Esophagus muscularis mucosa (tissue), 3 donors: ENCODE results near the gene PHOX2A.

Experiments
- CTCF ChIP-seq, 3 experiments: fragments of 200-600 bp in 2 of 3; fragments of 450-650 bp in 1 of 3; sonication (generic) in 2 of 3; IDR thresholded peaks; one replicate each; pipeline ENCODE4 v1.5.1; 2017 to 2019; ENCODE audit warnings: antibody characterized with exemption in 3 of 3, mild to moderate bottlenecking in 2 of 3, moderate library complexity in 1 of 3
- POLR2AphosphoS5 ChIP-seq, 2 donors: sonication (generic); formaldehyde crosslinking; IDR thresholded peaks; one replicate each; pipeline ENCODE4 v1.6.1; 2017; ENCODE audit warnings: antibody characterized with exemption in 2 of 2

DNA sequence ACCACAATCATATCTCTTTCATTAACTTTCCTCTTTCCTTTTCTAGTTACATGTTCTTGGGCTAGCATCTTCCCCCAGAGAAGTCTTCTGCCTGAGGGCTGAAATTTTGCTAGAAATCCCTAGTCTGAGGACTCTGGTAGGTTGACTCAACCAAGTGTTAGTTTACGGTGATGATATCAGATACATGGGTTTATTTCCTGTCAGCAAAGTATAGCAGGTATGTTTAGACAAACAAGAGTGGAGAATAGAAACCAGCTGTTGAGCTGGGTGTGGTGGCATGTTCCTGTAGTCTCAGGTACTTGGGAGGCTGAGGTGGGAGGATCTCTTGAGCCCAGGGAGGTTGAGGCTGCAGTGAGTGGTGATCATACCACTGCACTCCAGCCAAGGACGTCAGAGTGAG, 40.8 kb downstream of the PHOX2A start:
- TF ChIP-seq POLR2AphosphoS5 (IDR thresholded peaks at IDR 0.05) (no peak), CTCF (IDR thresholded peaks at IDR 0.05) (no peak)
